HG03460 (cell line): ENCODE results near the gene CDH4.

Experiments used
- ATAC-seq: cut with Tn5 transposase; IDR thresholded peaks from one replicate; pipeline ENCODE4 v1.9.1; 2021; ENCODE audit not compliant: unreplicated experiment

CDH4 gene

DNA sequence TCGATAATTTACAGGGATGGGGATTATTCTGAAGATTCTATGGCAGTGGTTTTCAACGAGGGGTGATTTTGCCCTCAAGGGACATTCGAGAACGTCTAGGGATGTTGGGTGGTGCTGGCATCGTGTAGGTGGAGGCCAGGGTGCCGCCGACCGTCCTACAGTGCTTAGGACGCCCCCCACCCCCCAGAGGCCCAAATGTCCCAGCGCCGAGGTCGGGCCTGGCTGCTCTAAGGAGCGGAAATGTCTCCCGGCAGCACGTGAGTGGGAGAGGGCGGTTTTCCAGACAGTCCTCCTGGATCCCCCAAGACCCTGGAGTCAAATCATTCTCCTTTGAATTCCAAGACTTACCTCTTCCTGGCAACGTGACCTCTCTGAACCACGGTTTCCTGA lies 101.9 kb downstream of the CDH4 start:
- ATAC-seq = no peak

DNA sequence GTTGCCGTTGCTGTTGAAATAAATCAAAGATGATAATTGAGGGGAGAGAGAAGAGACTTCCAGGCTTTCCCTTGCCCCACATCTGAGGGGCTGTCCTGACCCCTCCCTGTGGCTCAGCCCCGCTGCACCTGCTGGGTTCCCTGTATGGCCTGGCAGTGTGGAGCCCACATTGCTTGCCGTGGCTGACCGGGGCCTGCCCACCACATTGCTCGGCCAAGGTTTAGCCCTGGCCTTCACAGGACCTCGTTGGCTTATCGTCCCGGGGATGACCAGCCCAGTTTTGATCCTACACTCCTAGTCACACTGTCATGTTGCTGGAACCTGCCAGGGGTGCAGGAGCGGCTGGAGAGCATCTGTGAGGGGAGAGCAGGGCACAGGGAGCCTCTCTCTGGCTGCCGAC lies 102.4 kb downstream of the CDH4 start:
- no peak for ATAC-seq

GRCh38 chr20:61354901-61355495 lies 102.9 kb downstream of the CDH4 start:
- ATAC-seq = no peak

DNA sequence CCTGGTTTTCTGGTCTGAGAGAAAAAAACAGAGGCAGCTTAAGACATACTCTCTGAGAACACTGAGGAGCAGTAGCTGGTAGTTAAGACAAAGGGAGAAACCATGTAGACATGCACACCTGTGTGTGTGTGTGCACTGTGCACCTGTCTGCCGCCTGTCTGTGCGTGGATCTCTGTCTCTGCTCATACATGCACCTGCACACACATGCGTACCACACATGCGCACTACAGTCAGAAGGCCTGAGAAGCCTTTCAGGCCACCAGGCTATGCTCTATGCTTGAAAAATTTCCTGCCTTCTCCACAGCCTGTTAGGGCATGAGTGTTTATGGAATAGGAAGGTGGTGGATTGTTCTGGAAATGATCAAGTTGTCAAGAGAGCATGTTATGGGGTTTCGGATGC lies 103.5 kb downstream of the CDH4 start:
- no peak for ATAC-seq

GRCh38 chr20:61356196-61356595 lies 104.1 kb downstream of the CDH4 start:
- ATAC-seq = no peak

GRCh38 chr20:61357119-61357518 lies 105.1 kb downstream of the CDH4 start:
- ATAC-seq = no peak

DNA sequence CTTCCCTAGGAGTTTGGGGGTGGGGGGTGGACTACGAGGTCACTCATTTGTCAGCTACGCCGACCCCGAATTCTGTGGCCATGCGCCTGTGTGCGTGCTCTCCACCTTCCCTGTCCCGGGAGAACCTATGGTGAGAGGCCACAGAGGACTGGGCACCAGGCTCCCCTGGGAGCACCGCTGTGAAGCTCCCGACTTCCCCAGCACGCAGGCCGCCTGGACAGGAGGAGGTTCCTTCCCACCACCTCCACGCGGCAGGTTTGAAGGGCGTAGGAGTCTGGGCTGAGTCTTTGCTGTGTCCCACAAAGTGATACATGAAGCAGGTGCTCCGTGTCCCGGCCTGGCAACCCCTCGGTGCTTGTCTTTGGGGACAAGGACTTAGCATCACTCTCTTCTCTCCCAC lies 107.2 kb downstream of the CDH4 start:
- no peak for ATAC-seq

DNA sequence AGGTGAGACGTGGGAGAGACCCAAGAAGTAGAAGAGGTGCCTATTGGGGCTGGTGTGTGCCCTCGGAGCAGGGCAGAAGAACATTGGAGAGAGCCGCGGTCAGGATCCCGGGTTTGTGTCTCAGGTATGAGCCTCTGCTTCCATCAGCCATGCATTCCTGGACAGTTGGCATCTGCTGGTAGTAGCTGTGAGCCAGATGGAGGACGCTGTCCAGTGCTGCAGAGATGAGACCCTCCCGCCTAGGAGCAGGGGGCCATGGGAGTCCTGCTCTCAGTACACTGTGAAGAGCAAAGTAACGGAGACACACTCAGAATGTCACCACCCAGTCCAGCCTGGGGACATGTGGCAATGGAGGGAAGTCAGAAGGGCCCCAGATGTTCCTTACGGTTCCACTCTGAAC lies 108.2 kb downstream of the CDH4 start:
- ATAC-seq = no peak

DNA sequence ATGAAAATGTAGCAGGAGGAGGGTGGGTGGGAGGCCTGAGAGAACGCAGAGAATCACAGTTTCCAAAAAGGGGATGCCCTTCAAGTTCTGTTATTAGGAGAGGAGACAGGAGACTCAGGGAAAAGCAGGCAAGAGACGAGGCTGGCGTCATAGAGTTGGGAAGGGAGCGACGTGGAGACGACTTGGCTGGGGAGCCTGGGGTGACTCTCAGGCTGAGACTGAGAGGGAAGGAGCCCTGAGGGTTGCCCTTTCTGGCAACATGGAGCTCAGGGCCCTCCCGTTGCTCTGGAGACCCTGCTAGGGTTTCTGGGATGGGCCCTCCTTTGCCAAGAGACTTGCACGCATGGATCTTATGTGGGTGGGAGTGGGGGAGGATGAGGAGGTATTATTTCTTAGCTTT lies 108.9 kb downstream of the CDH4 start:
- no peak for ATAC-seq

DNA sequence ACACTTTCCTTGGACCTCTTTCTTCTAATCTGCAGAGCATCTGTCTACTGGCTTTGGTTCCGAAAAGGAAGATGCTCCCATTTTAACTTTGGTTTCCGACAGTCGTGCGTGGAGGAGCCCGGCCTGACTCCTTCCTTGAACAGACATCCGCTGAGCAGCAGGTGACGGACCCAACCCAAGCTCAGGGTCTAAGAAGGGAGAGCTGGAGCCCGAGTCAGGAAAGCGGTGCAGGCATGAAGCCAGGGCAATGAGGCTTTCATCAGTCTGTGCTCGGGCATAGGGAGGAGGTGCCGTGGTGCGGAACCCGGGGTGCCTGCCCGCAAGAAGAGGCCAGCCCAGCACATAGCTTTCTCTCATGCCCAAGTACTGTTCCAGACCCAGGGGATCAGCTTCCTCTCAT lies 109.4 kb downstream of the CDH4 start:
- ATAC-seq = no peak

- no peak for ATAC-seq
Measured at GRCh38 chr20:61364147-61364546, 112.1 kb downstream of the CDH4 start.

DNA sequence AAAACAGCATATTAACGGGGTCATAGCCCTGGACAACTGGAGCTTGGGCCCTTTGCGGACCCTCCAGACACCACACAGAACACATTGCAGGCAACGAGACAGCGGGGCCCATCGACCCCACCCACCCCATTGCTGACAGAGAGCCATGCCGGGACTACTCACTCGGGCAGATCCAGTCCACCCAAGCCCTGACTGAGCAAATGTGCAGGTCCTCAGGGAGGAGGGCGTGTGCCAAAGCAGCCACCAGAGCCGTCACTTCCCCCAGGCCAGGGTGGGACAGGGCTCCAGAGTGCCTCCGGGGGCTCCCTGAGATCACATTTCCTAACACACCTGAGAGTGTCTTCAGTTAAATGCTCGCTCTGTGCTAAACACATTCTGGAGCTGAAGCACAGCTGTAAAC lies 114.9 kb downstream of the CDH4 start:
- no peak for ATAC-seq

DNA sequence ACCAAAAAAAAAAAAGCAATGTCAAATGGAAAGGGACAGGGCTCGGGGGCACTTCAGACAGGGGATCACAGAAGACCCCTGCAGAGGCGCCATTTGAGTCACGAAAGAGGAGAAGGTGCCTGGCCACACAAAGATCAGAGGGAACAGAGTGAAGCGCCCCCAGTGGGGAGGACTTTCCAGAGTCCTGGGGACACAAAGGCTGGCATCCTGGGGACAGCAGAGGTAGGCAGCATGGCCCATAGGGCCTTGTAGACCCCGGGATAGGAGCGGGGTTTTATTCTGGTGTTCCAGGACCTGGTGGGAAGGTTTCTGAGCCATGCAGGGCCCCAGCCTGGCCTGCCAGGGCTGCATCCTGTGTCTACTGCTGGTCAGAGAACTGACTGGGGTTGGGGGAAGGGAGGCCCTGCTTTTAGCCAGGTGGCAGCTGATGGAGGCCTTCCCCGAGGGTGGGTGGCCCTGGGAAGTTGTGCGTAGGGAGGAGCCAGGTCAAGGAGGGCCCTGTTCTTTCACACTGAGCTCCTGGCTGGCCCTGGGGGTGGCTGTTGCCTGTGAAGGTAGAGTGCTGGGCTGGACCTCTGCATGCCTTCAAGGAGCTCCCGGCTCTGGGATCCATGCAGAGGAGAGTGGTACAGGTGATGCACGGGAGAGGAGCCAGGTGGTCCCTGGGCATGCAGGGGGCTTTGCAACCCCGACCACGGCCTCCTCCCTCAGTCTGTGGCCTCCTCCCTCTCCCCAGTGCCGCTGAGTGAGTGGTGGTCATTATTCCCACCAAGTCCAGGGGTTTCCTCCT lies 117.9 kb downstream of the CDH4 start:
- no peak for ATAC-seq

- ATAC-seq = no peak
Measured at GRCh38 chr20:61370841-61371303, 118.8 kb downstream of the CDH4 start.

GRCh38 chr20:61371501-61372136 lies 119.6 kb downstream of the CDH4 start:
- ATAC-seq = no peak

DNA sequence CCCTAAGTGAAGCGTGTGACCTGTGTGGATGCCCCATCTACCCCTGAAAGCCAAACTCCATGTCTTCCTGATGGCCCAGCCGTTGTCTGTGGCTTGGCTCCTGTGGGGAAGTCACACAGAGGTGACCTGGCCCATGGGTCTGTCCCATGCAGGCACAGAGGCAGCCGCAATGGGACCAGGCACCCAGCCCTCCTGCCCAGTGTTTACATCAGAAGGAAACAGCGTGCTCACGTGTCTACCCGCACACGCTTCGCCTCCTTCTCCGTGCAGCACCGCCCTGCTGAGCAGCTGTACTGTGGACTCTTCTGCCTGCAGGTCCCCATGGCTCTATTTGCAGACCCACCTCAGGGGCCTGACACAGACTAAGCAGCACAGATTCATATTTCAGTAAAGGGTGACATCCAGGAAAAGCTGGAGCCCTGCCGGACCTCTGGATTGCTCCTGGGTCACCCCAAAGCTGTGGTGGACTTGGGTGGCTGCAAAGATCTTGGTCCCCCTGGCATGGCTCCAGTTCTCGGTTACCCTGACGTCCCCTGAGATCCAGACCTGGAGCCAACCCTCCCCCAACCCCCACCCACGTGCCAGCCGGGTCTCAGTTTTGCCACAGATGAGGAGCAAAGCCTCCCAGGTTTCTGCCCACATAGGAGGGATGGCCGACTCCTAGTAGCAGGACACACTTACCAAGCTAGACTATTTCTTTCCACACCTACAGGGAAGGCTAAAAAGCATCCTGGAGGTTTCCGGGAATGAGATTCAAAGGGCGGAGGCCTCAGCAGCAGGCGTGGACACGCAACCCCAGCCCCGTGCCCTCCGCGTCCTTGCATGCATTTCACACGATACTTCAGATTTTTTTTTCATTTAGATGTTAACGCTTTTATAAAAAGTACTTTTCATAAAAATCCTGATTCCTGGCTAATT lies 120.3 kb downstream of the CDH4 start:
- ATAC-seq = no peak

GRCh38 chr20:61373055-61373399 lies 121.0 kb downstream of the CDH4 start:
- no peak for ATAC-seq

DNA sequence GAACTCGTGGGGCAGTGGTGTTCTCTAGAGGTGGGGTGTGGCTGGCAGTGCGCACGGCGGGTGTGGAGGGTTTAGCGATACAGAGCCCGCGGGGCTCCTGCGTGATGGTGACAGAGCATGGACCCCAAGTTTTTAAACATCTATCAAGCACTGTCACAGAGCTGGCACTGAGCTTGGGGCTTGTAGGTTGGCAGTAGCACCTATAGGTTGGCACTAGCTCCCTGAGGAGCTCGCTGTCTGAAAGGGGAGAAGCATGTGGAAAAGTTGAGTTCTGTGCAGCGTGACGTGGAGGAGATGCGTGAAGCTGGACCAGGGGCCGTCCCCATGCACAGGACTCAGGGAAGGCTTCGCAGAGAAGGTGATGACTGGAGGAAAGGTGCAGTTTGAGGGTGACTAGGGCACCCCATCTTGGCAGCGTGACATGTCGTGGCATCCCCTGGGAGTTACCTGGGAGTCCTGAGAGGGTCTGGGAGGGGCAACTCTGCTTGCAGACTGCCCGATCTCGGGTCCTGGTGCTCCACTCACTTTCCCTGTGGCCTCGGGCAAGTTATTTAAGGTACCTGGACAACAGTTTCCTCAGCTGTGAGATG lies 122.0 kb downstream of the CDH4 start:
- ATAC-seq = no peak

GRCh38 chr20:61376541-61377240 lies 124.6 kb downstream of the CDH4 start:
- no peak for ATAC-seq

DNA sequence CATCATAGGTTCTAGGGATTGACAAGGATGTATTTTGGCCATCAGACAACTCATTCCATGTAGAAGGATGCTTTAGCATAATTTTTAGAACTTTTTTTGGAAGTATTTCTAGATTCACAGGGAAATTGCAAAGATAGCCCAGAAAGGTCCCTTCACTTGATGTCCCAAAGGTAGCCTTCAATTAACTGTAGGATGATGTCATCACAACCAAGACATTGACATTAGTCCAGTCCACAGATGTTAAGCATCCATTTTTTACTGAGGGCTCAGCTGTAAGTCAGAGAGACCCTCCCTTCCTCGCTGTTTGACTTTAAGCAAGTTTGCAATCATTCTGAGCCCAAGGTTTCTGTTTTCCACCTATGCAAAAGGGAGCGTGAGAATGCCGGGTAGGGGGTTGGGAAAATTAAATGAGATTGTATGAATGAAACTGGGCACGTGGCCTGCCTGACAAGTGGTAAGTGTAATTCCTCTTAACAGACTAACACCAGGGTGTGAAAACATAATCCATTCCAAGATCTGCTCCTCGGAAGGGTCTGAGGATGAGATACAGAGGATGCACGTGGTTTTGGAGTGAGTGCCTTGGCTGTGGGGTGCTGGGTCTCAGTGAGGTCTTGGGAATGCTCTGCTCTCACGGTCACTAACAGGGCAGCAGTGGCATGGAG lies 126.8 kb downstream of the CDH4 start:
- ATAC-seq = no peak
